ENCODE results near the gene SRMS.

Gene SRMS

DNA sequence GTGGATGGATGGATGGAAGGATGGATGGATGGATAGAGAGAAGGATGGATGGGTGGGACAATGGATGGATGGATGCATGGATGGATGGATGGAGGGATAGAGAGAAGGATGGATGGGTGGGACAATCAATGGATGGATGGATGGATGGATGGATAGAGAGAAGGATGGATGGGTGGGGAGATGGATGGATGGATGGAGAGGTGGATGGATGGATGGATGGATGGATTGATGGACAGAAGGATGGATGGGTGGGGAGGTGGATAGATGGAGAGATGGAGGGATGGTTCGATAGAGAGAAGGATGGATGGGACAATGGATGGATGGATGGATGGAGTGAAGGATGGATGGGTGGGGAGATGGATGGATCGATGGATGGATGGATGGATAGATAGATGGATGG, 55.0 kb downstream of the SRMS start:
- DNase-seq, result no peak

DNA sequence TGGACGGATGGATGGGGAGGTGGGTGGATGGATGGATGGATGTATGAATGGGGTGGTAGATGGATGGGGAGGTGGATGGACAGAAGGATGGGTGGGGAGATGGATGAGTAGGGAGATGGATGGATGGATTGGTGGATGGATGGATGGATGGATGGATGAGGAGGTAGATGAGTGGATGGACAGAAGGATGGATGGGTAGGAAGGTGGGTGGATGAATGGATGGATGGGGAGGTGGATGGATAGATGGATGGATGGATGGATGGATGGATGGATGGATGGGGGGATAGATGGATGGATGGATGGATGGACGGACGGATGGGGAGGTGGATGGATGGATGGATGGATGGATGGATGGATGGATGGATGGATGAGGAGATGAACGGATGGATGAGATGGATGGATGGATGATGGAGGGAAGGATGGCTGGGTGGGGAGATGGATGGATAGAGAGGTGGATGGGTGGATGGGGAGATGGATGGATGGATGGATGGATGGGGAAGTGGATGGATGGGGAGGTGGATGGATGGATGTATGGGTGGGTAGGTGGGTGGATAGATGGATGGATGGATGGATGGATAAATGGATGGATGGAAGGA, 55.8 kb downstream of the SRMS start:
- no peak for DNase-seq

DNA sequence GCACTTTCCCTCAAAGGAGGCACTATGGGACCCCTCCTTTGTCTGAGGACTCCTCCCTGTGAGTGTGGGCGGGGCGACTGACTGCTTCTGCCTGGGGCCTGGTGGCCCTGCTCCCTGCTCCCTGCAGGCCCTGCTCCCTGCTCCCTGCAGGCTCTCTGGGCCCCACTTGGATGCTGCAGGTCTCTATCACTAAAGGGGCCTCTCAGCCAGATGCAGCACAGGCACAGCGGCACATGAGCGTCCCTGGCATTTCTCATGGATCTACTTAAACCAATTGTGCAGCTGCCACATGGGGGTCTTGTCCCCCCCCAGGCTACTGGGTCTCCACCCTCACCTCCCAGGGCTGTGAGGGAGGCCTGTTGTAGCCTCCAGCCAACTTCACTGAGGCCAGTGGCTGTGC, 56.5 kb downstream of the SRMS start:
- DNase-seq, result no peak
